B cell (primary cell): Measurements from ENCODE around the gene ANO2. TPM values are rescaled to one million over a fixed set of nuclear protein-coding genes. Genes with fewer than 3 reads are reported as not detected.
"Not testable (repeated sequence)": the region's sequence is repeated elsewhere in the genome, so short reads cannot be mapped to it uniquely, and the experiment has no call there.

Source experiments
- ATAC-seq: fragments of 200-7000 bp; cut with Tn5 transposase; one replicate; pipeline ENCODE4 v1.10.0; 2021; ENCODE audit warnings: low read depth, mild to moderate bottlenecking, moderate number of reproducible peaks, moderate library complexity
- CTCF ChIA-PET: fragments of 350-600 bp; sonication (Branson Sonifier 250); formaldehyde crosslinking; loops from one replicate; lab custom pipeline; 2021; ENCODE audit warnings: antibody characterized with exemption, inconsistent platforms; lab: Charles Lee
- POLR2A ChIA-PET: fragments of 350-600 bp; sonication (Branson Sonifier 250); formaldehyde crosslinking; loops from one replicate; lab custom pipeline; 2021; ENCODE audit warnings: antibody characterized with exemption; lab: Charles Lee
- DNase-seq: peaks from one replicate; pipeline ENCODE4 v3.0.0; 2013
- H2AFZ ChIP-seq: 2 replicates; pipeline ENCODE4 v1.6.1; 2012; ENCODE audit warnings: mild to moderate bottlenecking, low read depth, low read length; ENCODE audit not compliant: insufficient read depth, poor library complexity, severe bottlenecking
- H3K27ac ChIP-seq, 2 donors: 1 replicate in 1 of 2; 2 replicates in 1 of 2; pipeline ENCODE4 v1.5.1; 2012 to 2013; ENCODE audit warnings: low read length in 2 of 2, mild to moderate bottlenecking in 2 of 2, moderate library complexity in 1 of 2
- H3K27me3 ChIP-seq, 4 experiments: fragments of 200-600 bp in 1 of 4; sonication (generic) in 1 of 4; replicated peaks in 1 of 4; 1 replicate in 2 of 4; 2 replicates in 2 of 4; pipeline versions ENCODE4 v1.6.1 to v1.7.0; 2013 to 2016; ENCODE audit warnings: low read length in 3 of 4, mild to moderate bottlenecking in 2 of 4, mixed read lengths in 1 of 4, moderate library complexity in 1 of 4; ENCODE audit not compliant: insufficient read depth in 4 of 4, control insufficient read depth in 3 of 4; ENCODE audit errors: control extremely low read depth in 1 of 4
- H3K36me3 ChIP-seq, 2 experiments: replicated peaks in 1 of 2; 1 replicate in 1 of 2; 2 replicates in 1 of 2; pipeline versions ENCODE4 v1.6.1 to v1.7.1; 2013; ENCODE audit warnings: low read length in 1 of 2; ENCODE audit not compliant: insufficient read depth in 2 of 2, control insufficient read depth in 1 of 2; ENCODE audit errors: control extremely low read depth in 1 of 2, extremely low read depth in 1 of 2
- H3K4me1 ChIP-seq, 2 donors: fragments of 200-600 bp in 1 of 2; sonication (generic) in 1 of 2; 1 replicate in 1 of 2; 2 replicates in 1 of 2; pipeline versions ENCODE4 v1.5.1 to v1.6.1; 2013 to 2017; ENCODE audit warnings: low read length in 2 of 2; ENCODE audit not compliant: control insufficient read depth in 2 of 2, insufficient read depth in 2 of 2
- H3K4me2 ChIP-seq: replicated peaks from 2 replicates; pipeline ENCODE3; 2012; ENCODE audit warnings: mild to moderate bottlenecking, low read depth, low read length; ENCODE audit not compliant: poor library complexity, severe bottlenecking
- H3K4me3 ChIP-seq, 5 experiments: fragments of 200-600 bp in 1 of 5; sonication (generic) in 1 of 5; 1 replicate in 3 of 5; 2 replicates in 2 of 5; pipeline versions ENCODE4 v1.5.1 to v1.7.0; 2011 to 2016; ENCODE audit warnings: low read length in 4 of 5, mild to moderate bottlenecking in 4 of 5, low read depth in 2 of 5, control low read depth in 1 of 5, moderate library complexity in 1 of 5; ENCODE audit not compliant: insufficient read depth in 1 of 5; ENCODE audit errors: control extremely low read depth in 1 of 5, extremely low read depth in 1 of 5
- H3K79me2 ChIP-seq: fragments of 200-600 bp; sonication (generic); one replicate; pipeline ENCODE4 v1.6.0; 2016; ENCODE audit warnings: low read length; ENCODE audit not compliant: control insufficient read depth, insufficient read depth
- H3K9ac ChIP-seq: fragments of 200-600 bp; sonication (generic); 2 replicates; pipeline ENCODE4 v1.6.1; 2017; ENCODE audit warnings: mild to moderate bottlenecking, low read length, moderate library complexity
- H3K9me3 ChIP-seq, 3 donors: one replicate each; pipeline versions ENCODE4 v1.6.1 to v1.7.1; 2013; ENCODE audit warnings: low read length in 2 of 3; ENCODE audit not compliant: control insufficient read depth in 2 of 3, insufficient read depth in 1 of 3; ENCODE audit errors: control extremely low read depth in 1 of 3
- H4K20me1 ChIP-seq: 2 replicates; pipeline ENCODE4 v1.6.0; 2012; ENCODE audit warnings: mild to moderate bottlenecking, low read length; ENCODE audit not compliant: insufficient read depth, control insufficient read depth, poor library complexity, severe bottlenecking
- H3K27ac Mint-ChIP-seq: one replicate; pipeline ENCODE4 v1.8.0; 2021; ENCODE audit warnings: mixed read lengths
- H3K27me3 Mint-ChIP-seq: one replicate; pipeline ENCODE4 v1.8.0; 2021; ENCODE audit warnings: mixed read lengths
- H3K4me1 Mint-ChIP-seq: one replicate; pipeline ENCODE4 v1.8.0; 2021; ENCODE audit warnings: mixed read lengths
- H3K4me3 Mint-ChIP-seq: one replicate; pipeline ENCODE4 v1.8.0; 2021; ENCODE audit warnings: mixed read lengths
- H3K9me3 Mint-ChIP-seq: one replicate; pipeline ENCODE4 v1.8.0; 2022; ENCODE audit warnings: mixed read lengths; ENCODE audit not compliant: insufficient read depth
- CTCF ChIP-seq: fragments of 200-600 bp; IDR thresholded peaks from one replicate; pipeline ENCODE4 v1.8.0; 2022; ENCODE audit warnings: antibody characterized with exemption, mild to moderate bottlenecking
- EZH2 ChIP-seq: IDR thresholded peaks from 2 replicates; pipeline ENCODE4 v1.6.1; 2012; ENCODE audit warnings: borderline replicate concordance, low read depth, mild to moderate bottlenecking, moderate library complexity, low read length; ENCODE audit not compliant: insufficient read depth, poor library complexity, severe bottlenecking
- WGBS: methylation state at CpG from one replicate; pipeline ENCODE4 v1.1.5; 2013; ENCODE audit warnings: missing lambda C conversion rate; ENCODE audit not compliant: insufficient coverage; 5-methylcytosine and 5-hydroxymethylcytosine counted together
- intact Hi-C: fragments of 100-400 bp; cut with micrococcal nuclease; formaldehyde crosslinking; loops from one replicate; pipeline ENCODE4 v1.10.0; 2022
- polyA plus RNA-seq: library from polyadenylated mRNA; depleted of rRNA; stranded (reverse); fragments of >200 nt; gene quantifications from 2 replicates; pipeline ENCODE4 v1.2.3, GENCODE V29; 2012
- total RNA-seq, 2 donors: library from RNA; stranded (reverse); fragments of 120-200 nt in 1 of 2; gene quantifications; 1 replicate in 1 of 2; 2 replicates in 1 of 2; pipeline versions ENCODE4 v1.2.3 to v1.2.4, GENCODE V29; 2013 to 2022

Gene ANO2
- total and polyA plus RNA-seq, 2 donors (not counting 1 experiment from before 2014, with no cell fraction given) = not detected

GRCh38 chr12:5660238-5660637, 284.8 kb downstream of the ANO2 start:
- Histone ChIP-seq H4K20me1 (no peaks in the 10 kb centered on the region), H3K36me3 (no peaks in the 10 kb centered on the region), H3K4me3 (no peak overlapping the region), H3K9me3 (peaks cover 0 to 5% (median 0%) of the 10 kb centered on the region in 3 donors), H3K4me2 (no peak overlapping the region), H3K9ac (no peak overlapping the region), H3K27me3 (no peaks in the 10 kb centered on the region), H3K79me2 (no peaks in the 10 kb centered on the region), H2AFZ (no peak overlapping the region), H3K27ac (no peak overlapping the region), H3K4me1 (no peaks in the 10 kb centered on the region)
- H3K9me3 Mint-ChIP-seq = no peaks in the 10 kb centered on the region
- no peak for ATAC-seq
- H3K27ac Mint-ChIP-seq = no peak overlapping the region
- H3K27me3 Mint-ChIP-seq = no peaks in the 10 kb centered on the region
- intact Hi-C loops = no loop called here
- POLR2A ChIA-PET = no interaction called here
- CTCF ChIA-PET = no interaction called here
- H3K4me1 Mint-ChIP-seq = no peaks in the 10 kb centered on the region
- H3K4me3 Mint-ChIP-seq = no peak overlapping the region
- no peak for DNase-seq
- WGBS = 68% methylated on average over 6 of the region's 6 CpGs
- TF ChIP-seq EZH2 = no peak
- TF ChIP-seq CTCF = no peak

DNA sequence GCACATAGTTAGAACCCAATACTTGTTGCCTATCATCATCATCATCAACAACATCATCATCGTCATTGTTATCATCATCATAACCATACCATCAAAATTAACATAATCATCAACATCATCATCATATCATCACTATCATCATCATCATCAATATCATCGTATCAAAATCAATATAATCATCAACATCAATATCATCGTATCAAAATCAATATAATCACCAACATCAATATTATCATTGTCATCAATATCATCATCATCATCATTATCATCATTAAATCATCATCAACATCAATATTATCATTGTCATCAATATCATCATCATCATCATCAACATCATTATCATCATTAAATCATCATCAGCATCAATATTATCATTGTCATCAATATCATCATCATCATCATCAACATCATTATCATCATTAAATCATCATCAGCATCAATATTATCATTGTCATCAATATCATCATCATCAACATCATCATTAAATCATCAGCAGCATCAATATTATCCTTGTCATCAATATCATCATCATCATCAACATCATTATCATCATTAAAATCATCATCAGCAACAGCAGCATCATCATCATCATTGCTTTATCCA, 286.6 kb downstream of the ANO2 start:
- H3K4me1 Mint-ChIP-seq, H3K36me3 ChIP-seq, H3K4me1 ChIP-seq, H4K20me1 ChIP-seq, POLR2A ChIA-PET, H3K9me3 Mint-ChIP-seq, H3K4me3 Mint-ChIP-seq, H3K27ac ChIP-seq, ATAC-seq, H3K4me3 ChIP-seq, CTCF ChIA-PET, H3K9ac ChIP-seq, H3K27me3 Mint-ChIP-seq, H3K27me3 ChIP-seq, DNase-seq, H3K4me2 ChIP-seq, H3K79me2 ChIP-seq, H3K9me3 ChIP-seq, H3K27ac Mint-ChIP-seq, H2AFZ ChIP-seq, intact Hi-C loops: not testable (repeated sequence)
- whole genome bisulfite sequencing = 100% methylated on average over 2 of the region's 3 CpGs
